Endothelial cell (in vitro differentiated cells): ENCODE results near the gene PUM2. TPM values are rescaled to one million over a fixed set of nuclear protein-coding genes. Genes with fewer than 3 reads are reported as not detected.

Experiments
- DNase-seq: peaks from one replicate; pipeline ENCODE4 v3.0.0; 2021; ENCODE audit warnings: low spot score
- H3K27ac Mint-ChIP-seq: one replicate; pipeline ENCODE4 v1.8.0; 2021; ENCODE audit warnings: mixed read lengths, inconsistent platforms; ENCODE audit not compliant: unreplicated experiment
- H3K27me3 Mint-ChIP-seq: one replicate; pipeline ENCODE4 v1.8.0; 2021; ENCODE audit warnings: mild to moderate bottlenecking, moderate library complexity, mixed read lengths, inconsistent platforms; ENCODE audit not compliant: unreplicated experiment
- H3K36me3 Mint-ChIP-seq: one replicate; pipeline ENCODE4 v1.8.0; 2021; ENCODE audit warnings: mild to moderate bottlenecking, low read depth, mixed read lengths, inconsistent platforms; ENCODE audit not compliant: unreplicated experiment
- H3K4me1 Mint-ChIP-seq: one replicate; pipeline ENCODE4 v1.8.0; 2021; ENCODE audit warnings: mild to moderate bottlenecking, mixed read lengths, inconsistent platforms; ENCODE audit not compliant: unreplicated experiment
- H3K4me3 Mint-ChIP-seq: one replicate; pipeline ENCODE4 v1.8.0; 2021; ENCODE audit warnings: mild to moderate bottlenecking, mixed read lengths, inconsistent platforms; ENCODE audit not compliant: unreplicated experiment
- H3K9me3 Mint-ChIP-seq: one replicate; pipeline ENCODE4 v1.8.0; 2021; ENCODE audit warnings: mixed read lengths, inconsistent platforms; ENCODE audit not compliant: unreplicated experiment
- CTCF ChIP-seq: fragments of 200-600 bp; sonication (generic); IDR thresholded peaks from one replicate; pipeline ENCODE4 v1.5.0; 2021; ENCODE audit warnings: antibody characterized with exemption; ENCODE audit not compliant: unreplicated experiment
- long read RNA-seq: library from polyadenylated mRNA; unstranded; transcript quantifications from one replicate; pipeline ENCODE4 v2.0.0, GENCODE V29; 2020; ENCODE audit not compliant: unreplicated experiment
- total RNA-seq: library from RNA; stranded (reverse); fragmentation: NEBNext Ultra II Directional; extraction: Animal tissue kit (Norgen Biotek cat#: 25700); gene quantifications from one replicate; pipeline ENCODE4 v1.2.1, GENCODE V29; 2021; ENCODE audit not compliant: unreplicated experiment

Gene PUM2
- 75.3 TPM for total RNA-seq
- long read RNA-seq, partial matches to known transcripts: 1 of 2 reads
- long read RNA-seq, other reads (novel, unspliced or antisense): 1 of 2 reads

- peak; percentile 96 for DNase-seq
- H3K4me1 Mint-ChIP-seq: peaks cover 27% of the 10 kb centered on the region
- H3K27me3 Mint-ChIP-seq: no peaks in the 10 kb centered on the region
- TF ChIP-seq CTCF: no peak
- H3K36me3 Mint-ChIP-seq: no peaks in the 10 kb centered on the region
- H3K9me3 Mint-ChIP-seq: no peaks in the 10 kb centered on the region
- H3K27ac Mint-ChIP-seq: peak within 1 kb of the TSS; percentile 44
- peak within 1 kb of the TSS; percentile 91 for H3K4me3 Mint-ChIP-seq
These were observed at the start of gene PUM2 for GRCh38 chr2:20350753-20351554. PUM2 (minus strand) TSS chr2:20350844; CDS start chr2:20327360, 23,484 bp downstream.

GRCh38 chr2:20400306-20400705, 49.7 kb upstream of the PUM2 start:
- Mint-ChIP-seq H3K9me3 (no peaks in the 10 kb centered on the region), H3K36me3 (no peaks in the 10 kb centered on the region), H3K27ac (no peak overlapping the region), H3K4me3 (no peak overlapping the region), H3K27me3 (no peaks in the 10 kb centered on the region), H3K4me1 (peaks cover 11% of the 10 kb centered on the region)
- TF ChIP-seq CTCF: no peak
- DNase-seq: no peak

GRCh38 chr2:20398956-20399567, 48.4 kb upstream of the PUM2 start:
- TF ChIP-seq CTCF: no peak
- H3K4me3 Mint-ChIP-seq: no peak overlapping the region
- peaks cover 11% of the 10 kb centered on the region for H3K4me1 Mint-ChIP-seq
- DNase-seq: no peak
- H3K9me3 Mint-ChIP-seq: no peaks in the 10 kb centered on the region
- no peaks in the 10 kb centered on the region for H3K36me3 Mint-ChIP-seq
- no peak overlapping the region for H3K27ac Mint-ChIP-seq
- no peaks in the 10 kb centered on the region for H3K27me3 Mint-ChIP-seq

- H3K36me3 Mint-ChIP-seq: no peaks in the 10 kb centered on the region
- TF ChIP-seq CTCF: no peak
- H3K27ac Mint-ChIP-seq: no peak overlapping the region
- H3K4me1 Mint-ChIP-seq: peaks cover 11% of the 10 kb centered on the region
- DNase-seq: no peak
- H3K27me3 Mint-ChIP-seq: no peaks in the 10 kb centered on the region
- no peaks in the 10 kb centered on the region for H3K9me3 Mint-ChIP-seq
- no peak overlapping the region for H3K4me3 Mint-ChIP-seq
These were observed 47.3 kb upstream of the PUM2 start for GRCh38 chr2:20397811-20398447.
